Measurements from ENCODE around the gene MINDY1.

Gene MINDY1

DNA sequence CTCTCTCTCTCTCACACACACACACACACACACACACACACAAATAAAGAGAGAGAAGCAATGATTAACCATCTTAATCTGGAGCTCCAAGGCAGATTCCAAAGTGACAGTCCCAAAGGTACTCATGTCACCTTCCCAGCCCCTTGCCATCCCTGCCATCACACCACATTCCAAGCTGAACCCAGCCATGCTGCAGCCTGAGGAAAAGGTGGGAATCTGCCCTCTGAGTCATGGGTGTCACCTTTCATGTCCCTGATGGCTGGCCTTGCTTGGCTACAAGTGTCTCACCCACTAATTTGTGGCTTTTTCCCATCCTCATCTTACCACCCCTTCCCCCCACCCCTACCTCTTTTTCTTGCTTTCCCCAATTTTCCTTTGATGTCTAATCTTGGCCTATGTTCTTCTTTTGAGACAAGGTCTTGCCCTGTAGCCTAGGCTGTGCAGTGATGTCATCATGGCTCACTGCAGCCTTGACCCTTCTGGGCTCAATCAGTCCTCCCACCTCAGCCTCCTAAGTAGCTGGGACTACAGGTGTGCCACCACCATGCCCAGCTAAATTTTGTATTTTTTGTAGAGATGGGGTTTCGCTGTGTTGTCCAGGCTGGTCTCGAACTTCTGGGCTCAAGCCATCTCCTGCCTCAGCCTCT, 21.4 kb downstream of the MINDY1 start:
- ATAC-seq (no peak), DNase-seq (no peak)

DNA sequence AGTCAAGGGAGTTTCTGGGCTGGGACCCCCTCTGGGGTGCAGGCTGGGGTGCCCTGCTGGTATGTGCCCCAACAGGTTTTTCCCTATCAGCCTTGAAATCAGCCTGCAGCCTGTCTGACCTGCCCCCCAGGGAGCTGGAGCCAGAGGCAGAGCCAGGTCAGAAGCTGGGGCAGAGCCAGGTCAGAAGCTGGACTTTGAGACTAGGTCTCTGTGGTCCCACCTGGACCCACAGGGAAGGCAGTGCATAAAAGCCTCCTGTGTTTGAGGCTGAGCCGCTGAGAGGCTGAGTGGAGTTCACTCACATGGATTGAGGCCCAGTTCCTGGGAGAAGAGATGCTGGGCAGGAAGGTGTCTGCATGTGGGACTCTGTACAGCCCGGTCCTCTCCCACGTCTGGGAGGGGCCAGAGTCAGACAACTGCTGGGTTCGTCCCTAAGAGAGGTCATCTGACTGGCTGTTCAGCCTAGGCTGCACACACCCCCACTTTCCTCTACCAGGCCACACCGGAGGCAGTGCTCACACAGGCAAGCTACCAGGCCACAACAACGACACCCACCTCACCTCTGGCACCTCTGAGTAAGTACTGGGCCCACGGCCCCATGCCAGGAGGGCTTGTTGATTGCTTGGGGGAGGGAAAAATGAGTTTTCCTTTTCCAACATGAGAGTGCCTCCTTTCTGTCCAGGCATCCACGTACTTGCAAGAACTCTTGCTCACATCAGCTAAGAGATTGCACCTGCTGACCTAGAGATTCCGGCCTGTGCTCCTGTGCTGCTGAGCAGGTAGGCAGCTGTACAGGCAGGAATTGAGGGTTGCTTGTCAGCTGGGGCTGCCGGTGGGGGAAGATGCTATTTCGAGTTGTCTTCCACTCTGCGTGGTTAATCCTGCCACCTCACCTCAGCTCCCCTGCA, 24.6 kb downstream of the MINDY1 start, which contains the start of gene ANXA9:
TSS of gene ANXA9 (plus strand) at position 488 of the 908 bp plus-strand sequence. CDS start 814 bp downstream, outside the sequence.
- DNase-seq = no peak

DNA sequence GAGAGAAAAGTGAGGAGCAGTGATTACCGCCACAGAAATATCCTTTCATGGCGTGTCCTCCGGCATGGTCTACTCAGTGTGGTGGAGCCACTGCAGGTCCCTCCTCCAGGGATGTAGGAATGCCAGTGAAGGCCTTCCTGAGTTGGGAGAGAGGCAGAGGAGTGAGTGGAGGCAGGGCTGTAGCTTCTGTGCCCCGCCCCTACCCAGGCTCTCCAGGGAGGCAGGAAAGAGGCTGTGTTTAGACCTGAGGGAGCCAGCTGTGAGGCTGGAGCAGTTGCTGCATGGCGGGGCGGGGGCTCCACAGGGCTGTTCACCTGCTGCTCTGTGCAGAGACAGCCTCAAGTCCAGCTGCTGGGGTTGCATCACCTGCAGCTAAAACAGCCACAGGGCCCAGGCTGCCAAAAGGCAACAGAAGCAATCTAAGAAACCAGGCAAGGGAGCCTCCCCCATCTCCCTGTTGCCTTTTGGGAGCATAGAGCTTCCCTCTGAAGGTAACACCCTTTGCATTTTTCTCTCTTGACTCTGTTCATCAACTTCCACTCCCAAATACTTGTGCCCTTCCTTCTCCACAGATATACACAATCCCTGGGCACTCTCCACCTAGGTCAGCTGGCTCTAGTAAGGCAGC, 25.4 kb downstream of the MINDY1 start:
- ATAC-seq (no peak), DNase-seq (no peak)

More for the DNA sequence above, 24.6 kb downstream of the MINDY1 start, which contains the start of gene ANXA9:
- ATAC-seq = peak; percentile 24

DNA sequence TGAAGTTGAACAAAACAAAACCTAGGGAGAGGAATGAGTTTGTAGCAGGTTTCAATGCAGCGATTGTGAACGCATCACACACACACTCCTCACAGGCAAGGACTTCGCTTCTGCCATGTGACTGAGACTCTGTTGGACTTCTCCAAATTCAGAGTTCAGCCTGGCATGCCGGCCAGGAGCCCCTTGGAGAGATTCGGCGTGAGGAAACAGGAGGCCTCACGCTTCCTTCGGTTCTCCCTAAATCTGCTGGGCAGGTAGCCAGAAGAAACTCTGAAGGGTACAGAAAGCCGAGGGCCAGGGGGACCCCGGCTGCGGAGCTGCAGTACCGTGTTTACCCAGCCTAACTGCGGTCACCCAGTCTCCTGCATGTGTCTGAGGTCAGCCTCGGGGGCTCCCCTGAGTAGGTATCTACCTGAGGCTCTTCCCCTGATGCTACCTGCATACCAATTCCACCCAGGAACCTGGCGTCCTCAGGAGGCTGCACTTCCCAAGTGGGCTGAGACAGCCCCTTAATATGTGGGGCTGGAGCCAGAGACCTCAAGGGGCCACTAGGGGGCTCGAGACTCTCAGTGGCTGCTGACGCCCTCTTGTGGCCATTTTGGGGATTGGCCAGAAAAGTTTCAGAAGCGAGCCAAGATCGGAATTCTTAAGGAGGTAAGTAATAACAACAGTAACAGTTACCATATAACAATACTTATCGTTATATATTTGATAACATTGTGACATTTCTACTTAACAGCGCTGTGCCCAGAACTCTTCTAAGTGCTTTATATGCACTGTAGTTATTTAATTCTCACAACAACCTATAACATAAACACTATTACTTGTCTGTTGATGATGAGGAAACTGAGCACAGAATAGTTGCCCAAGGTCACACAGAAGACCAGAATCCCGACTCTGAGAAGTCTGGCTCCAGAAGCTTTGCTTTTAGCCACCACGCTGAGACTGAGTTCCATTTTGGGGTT, 27.3 kb downstream of the MINDY1 start:
- ATAC-seq (peak; percentile 58), DNase-seq (peak; percentile 90)

DNA sequence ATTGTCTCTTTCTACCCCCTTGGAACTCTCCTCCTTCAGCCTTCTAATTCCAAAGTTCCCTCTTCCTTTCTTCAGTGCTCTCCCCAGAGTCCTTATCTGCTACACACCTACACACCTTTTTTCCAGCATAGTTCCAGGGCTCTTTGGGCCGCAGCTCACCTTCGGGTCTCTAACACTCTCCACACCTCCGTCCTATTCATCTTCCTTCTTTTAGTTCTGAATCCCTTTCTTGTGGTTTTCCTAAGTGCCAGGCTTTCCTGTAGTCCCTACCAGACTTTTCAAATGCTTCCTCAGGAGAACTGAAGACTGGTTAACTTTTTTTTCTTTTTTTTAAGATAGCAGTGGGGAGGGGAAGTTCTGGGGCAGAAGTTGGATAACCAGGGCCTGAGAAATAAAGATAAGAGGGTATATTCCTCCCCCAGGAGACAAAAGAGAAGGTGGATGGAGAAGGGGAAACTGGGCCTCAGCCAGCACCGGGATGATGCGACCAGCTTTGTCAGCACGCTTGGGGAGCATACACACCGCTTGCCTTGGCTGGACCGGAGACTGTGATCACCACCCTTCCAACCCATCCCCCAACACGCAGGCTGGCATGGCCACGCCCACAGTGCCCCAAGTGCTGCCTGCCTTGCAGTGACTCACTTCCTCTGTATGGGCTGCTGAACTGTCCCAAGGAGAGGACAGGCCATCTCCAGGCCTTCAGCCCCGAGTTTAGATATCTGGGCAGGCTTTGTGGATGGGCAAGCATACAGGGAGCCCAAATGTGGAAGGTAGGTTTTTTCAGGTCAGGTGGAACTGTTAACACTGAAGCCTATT, 29.6 kb downstream of the MINDY1 start:
- ATAC-seq (peak; percentile 62), DNase-seq (peak; percentile 88)

DNA sequence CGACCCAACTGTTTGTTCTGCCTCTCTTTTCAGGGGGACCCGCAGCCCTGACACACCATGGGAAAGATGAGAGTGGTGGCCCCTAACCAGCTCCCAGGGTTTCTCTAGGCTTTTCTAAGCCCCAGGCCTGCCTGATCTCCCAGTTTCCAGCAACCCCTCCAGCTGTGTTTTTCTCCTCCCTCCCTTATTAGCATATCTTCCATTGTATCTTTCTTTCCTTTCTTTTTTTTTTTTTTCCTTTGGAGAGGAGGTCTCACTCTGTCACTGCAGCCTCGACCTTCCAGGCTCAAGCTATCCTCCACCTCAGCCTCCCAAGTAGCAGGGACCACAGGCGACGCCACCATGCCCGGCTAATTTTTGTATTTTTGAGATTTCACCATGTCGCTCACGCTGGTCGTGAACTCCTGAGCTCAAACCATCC, 30.3 kb downstream of the MINDY1 start:
- no peak for ATAC-seq
- DNase-seq = no peak

DNA sequence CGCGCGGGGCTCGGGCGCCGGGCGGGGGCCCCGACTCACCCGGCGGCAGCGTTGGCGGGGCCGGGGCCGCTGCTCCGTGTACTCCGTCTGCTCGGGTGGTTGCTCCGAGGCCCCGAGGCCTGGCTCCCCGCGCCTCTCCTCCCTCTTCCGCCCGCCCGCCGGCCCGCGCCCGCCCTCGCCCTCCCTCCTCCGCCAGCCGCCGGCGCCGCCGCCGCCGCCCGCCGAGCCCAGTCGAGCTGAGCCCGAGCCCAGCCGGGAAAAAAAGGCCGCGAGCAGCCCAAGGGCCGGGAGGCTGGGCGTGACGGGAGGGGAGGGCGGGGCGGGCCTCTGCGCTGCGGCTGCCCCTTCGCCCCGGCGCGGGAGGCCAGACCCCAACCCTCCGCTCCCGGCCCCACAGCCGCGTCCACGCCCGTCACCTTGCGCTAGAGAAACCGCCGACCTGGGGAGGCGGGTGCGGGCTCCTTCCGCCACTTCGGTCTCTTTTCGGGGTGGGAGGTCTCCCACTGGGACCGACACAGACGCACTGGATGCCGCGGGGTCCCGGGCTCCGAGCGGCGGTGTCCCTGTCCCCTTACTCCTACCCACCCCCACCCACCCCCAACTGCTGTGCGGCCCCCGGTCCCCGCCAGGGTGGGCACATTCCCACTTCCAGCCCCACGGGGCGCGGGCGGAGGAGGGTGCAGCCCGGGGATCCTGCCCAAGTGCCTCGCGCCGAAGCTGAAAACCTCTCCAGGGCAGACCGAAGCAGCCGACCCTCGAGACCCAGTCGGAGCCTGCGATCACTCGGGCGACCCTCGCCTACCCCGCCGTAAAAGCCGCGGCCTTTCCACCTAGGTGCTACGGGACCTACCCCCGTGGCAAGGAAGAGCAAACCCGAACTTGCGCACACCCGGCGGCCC, 31.9 kb downstream of the MINDY1 start, which contains the start of gene CERS2:
TSS of gene CERS2 (minus strand) at position 256 of the 899 bp plus-strand sequence. CDS start 5,745 bp downstream, outside the sequence.
- peak; percentile 75 for DNase-seq
- peak; percentile 45 for ATAC-seq

DNA sequence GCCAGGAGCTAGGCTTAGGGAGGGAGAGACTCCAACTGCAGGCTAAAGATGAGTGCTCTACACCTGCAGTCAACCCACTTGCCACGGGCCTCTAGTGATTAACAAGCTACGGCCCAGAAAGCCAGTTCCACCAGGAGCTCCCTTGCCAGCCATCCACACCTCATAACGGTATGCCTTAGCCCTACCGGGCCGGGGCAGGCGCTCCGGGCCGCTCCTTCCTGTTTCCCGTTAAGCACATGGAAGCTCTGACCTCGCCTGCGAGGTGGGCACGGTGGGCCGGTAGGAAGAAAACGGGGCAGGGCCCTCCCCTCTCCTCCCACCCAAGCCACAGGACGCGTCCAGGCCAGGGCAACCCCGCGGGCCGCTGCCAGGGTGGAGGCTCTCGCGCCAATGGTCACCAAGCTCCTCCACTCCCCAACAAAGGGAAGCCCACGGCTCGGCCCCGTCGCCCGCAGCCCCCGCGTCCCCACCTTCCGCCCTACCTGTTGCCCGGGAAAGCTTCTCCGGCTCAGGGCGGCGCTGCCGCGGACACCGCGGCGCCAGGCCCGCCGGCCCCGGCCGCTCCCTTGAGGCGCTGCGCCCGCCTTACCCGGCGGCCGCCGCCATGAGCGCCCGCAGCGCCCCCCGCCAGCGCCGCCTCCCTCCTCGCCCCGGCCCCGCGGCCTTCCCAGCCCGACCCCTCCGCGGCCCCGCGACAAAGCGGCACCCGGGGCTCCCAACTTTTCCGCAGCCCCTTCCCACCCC, 32.7 kb downstream of the MINDY1 start:
- DNase-seq (peak; percentile 54), ATAC-seq (peak; percentile 33)

DNA sequence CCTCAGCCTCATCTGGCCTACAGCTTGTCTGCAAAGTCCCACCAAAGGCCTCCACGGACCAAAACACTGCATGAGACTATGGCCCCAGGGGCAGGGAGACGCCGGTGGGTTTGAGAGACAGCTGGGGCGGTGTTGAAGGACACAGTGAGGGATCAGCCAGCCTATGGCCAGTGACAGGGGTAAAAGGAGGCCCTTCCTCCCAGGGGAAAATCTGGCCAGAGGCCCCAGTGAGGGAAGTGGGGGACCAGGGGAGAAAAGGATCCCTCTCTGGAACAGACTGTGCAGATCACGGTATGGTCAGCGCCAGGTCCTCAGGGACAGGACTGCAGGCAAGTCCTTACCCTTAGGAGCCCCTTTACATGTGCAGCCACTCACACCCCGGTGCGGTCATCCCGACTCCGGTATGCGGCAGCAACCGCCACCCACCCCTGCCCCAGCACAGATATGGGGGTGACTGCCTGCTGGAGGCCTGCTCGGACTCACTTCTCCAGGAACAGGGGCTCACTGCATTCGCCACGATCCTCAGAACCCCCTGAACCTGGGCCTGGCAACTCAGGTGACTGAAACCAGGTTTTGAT, 33.4 kb downstream of the MINDY1 start:
- peak; percentile 2 for ATAC-seq

DNA sequence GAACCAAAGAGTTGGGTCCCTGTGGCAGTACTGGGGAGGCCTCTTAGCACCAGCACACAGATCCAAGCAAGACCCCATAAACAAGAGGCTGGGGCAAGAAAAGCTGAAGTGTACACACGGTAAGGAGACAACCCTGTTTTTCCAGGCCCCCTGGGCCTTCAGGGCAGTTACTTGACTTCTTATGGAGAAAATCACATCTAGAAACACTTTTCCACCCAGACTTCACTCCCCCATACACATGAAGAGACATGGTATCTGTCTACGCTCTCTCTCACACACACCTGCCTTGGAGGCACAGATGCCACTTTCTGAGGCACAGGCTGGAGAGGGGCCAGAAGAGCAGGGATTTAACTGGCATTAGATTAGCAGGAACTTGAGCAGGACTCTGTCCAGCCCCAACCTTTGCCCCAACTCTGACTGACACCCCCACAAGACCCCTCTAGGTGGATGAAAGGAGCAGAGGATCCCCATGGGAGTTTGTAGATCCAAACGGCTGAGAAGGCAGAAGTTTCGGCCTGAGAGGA, 34.2 kb downstream of the MINDY1 start:
- ATAC-seq (no peak), DNase-seq (no peak)

More for the DNA sequence above, 33.4 kb downstream of the MINDY1 start:
- DNase-seq = peak; percentile 49

DNA sequence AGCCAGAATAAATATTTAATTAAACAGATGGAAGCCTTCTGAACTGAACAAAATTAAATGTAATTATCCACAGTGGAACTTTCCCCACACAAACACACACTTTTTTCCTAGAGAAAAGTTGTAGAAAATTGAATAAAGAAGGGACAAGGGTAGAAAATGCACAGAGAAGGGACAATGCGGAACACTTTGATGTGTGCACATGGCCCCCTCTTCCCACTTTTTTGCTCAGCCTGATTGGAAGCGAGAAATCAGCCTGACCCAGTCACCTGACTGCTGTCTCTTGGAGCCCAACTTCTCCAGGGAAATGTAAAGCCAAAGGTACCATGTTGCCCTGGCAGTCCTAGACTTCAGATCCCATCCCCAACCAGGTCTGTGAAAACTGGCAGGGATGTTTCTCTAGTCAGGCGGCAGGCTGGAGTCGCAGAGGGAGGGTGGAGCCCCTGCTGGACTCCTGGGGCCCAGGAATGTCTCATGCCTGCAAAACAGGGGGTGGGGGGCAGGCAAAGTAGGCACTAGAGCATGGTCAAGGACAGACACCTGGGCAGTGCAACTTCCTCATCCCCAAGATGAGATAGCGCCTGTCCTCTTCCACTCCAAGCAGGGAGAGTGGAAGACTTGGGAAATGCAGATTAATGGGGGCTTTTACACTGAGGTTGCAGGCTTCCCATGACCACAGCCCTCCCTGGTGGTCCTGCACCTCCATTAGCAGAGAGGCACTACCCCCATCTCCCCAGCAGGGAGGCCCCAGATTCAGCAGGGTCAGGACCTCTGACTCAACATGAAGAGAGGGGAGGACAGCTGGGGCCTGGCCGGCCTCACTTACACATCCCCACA, 34.9 kb downstream of the MINDY1 start:
- ATAC-seq (peak; percentile 19), DNase-seq (peak; percentile 38)

DNA sequence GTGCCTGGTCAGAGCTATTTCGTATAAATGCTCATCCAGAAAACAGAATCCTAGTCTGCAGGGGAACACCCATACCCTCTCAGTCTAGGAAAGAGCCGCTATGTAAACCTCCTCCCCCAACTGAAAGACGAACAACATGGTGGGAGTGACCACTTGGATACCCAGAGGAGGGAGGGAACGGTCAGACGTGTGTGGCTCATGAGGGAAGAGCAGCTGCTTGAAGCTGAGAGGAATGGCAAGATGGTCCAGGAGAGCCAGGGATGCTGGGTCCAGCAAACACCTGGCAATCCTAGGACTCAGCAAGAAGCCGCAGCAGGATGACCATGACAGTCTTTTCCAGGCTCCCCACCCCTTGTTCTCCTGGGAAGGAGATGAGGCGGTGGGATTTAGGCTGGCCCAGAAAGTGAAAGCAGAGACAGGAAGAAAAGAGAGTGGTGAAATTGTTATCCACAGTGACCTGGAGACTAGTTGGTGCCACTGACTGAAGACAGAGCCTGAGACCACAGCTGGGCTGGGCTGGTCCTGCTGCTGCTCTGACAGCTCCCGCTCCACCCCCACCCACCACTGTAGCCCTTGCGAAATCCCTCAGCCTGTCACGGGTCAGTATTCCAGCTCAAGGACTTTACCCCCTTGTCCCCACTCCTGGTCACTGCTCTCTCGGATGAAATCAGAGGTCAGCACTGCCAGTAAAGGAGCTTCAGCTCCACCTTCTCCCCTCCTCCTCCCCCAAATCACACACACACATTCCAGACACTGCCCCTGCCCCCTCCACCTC, 35.7 kb downstream of the MINDY1 start:
- DNase-seq (no peak), ATAC-seq (no peak)

DNA sequence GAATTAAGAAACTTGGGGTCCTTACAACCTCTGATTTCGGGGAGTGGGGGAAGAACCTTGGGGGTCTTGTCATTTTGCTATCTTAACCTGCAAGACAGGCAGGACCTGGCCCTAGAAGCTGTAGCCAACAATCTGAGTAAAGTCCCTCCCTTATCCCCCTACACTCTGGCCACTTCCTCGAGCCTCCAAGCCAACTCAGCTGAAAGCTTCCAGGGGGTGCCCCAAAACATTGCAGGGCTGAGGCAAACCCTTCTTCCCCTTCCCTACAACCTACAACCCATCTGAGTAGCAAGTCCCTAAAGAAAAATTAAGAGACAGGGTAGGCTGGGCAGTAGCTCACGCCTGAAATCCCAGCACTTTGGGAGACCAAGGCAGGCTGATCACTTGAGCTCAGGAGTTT, 37.1 kb downstream of the MINDY1 start:
- no peak for DNase-seq
- no peak for ATAC-seq

DNA sequence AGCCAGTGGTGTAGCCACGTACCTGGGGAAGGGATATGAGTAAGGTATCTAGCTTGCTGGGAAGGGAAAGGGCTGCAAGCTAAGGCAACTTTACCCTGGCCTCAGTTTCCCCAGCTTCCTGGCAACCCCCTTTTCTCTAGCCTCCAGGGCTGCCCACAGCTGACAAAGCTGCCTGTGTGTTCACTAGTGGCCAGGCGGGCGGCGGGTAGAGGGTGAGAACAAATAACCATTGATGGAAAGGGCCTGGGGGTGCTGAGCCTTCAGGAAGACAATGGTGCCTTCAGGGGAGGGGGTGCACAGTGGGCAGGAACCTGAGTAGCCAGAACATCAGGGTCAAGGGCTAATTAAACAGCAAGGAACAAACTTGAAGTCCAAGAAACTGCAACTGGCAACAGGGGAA, 38.2 kb downstream of the MINDY1 start:
- DNase-seq (no peak), ATAC-seq (no peak)

DNA sequence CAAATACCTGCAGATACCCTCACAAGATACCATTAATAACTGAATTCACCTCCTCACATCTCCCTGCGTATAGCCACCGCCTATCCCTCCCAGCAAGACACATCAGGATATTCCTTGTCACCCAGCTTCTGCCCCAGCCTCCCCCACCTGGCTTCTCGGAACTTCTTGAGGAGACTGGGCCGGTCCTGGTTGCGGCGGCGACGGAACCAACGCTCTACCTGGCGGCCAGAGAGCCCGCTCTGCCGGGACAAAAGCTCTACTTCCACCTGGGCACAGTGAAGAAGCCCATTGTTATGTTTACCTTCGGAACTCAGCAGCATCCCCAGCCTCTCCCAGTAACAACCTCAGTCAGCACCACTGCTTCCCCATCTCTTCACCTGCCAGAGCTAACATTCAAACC, 38.8 kb downstream of the MINDY1 start:
- no peak for ATAC-seq
- no peak for DNase-seq

DNA sequence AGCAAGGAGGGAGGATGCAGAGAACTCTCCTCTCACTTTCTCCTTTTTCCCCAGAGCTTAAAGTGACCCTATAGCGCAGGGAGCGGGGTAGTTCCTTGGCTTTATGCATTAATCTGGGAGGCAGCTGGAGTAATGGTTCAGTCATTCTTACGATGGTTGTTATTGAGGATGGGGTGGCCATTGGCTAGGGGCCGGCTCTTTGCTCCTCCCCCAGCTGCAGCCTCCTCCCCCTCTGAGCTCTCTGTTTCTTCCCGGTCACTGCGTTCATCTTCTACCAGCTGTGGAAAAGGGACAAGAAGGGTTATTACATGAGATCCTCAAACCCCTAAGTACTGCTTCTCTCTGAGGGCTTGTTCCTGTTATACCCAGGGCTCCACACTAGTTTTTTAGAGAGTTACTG, 40.7 kb downstream of the MINDY1 start:
- no peak for ATAC-seq
- no peak for DNase-seq

Measured in stimulated activated naive CD8-positive, alpha-beta T cell treated with anti-CD3 and anti-CD28 coated beads, Interleukin-15, Interleukin-2, amounts not matched to agents 100 U/mL and 50 U/mL, for 24 hours (primary cell).